Heart left ventricle (tissue), 16 donors: ENCODE data around the gene SMIM12. TPM values are rescaled to one million over a fixed set of nuclear protein-coding genes. Genes with fewer than 3 reads are reported as not detected.

Source experiments
- ATAC-seq, 4 donors: fragments of 200-7000 bp; cut with Tn5 transposase; one replicate each; pipeline ENCODE4 v1.9.1; 2020 to 2022; ENCODE audit warnings: moderate library complexity in 4 of 4, mild to moderate bottlenecking in 3 of 4, moderate number of reproducible peaks in 1 of 4
- DNase-seq, 5 donors: peaks; one replicate each; pipeline ENCODE4 v3.0.0-alpha.2; 2020
- H3K27ac ChIP-seq, 12 donors: fragments of 200-600 bp; sonication (generic) in 4 of 12; one replicate each; pipeline versions ENCODE4 v1.5.0 to v1.8.0; 2016 to 2022; ENCODE audit warnings: mild to moderate bottlenecking in 2 of 12
- H3K27me3 ChIP-seq, 9 donors: fragments of 200-600 bp; sonication (generic) in 2 of 9; one replicate each; pipeline versions ENCODE4 v1.5.1 to v1.8.0; 2016 to 2022; ENCODE audit warnings: mild to moderate bottlenecking in 3 of 9
- H3K36me3 ChIP-seq, 9 donors: fragments of 200-600 bp; sonication (generic) in 2 of 9; one replicate each; pipeline versions ENCODE4 v1.5.0 to v1.8.0; 2018 to 2022; ENCODE audit warnings: mild to moderate bottlenecking in 2 of 9
- H3K4me1 ChIP-seq, 12 donors: fragments of 200-600 bp; sonication (generic) in 4 of 12; one replicate each; pipeline versions ENCODE4 v1.5.0 to v1.8.0; 2016 to 2022; ENCODE audit warnings: mild to moderate bottlenecking in 3 of 12
- H3K4me3 ChIP-seq, 12 donors: fragments of 200-600 bp; sonication (generic) in 4 of 12; one replicate each; pipeline versions ENCODE4 v1.5.0 to v1.8.0; 2017 to 2022; ENCODE audit warnings: mild to moderate bottlenecking in 9 of 12, moderate library complexity in 4 of 12
- H3K9me3 ChIP-seq, 12 donors: fragments of 200-600 bp; sonication (generic) in 4 of 12; one replicate each; pipeline versions ENCODE4 v1.5.0 to v1.8.0; 2016 to 2022; ENCODE audit warnings: mild to moderate bottlenecking in 1 of 12
- CTCF ChIP-seq, 12 donors: fragments of 200-600 bp; sonication (generic) in 4 of 12; IDR thresholded peaks; one replicate each; pipeline versions ENCODE4 v1.5.0 to v1.8.0; 2018 to 2022; ENCODE audit warnings: antibody characterized with exemption in 12 of 12, mild to moderate bottlenecking in 5 of 12
- POLR2A ChIP-seq, 2 donors: fragments of 450-650 bp; IDR thresholded peaks; one replicate each; pipeline ENCODE4 v1.6.1; 2017; ENCODE audit warnings: antibody characterized with exemption in 2 of 2, mild to moderate bottlenecking in 2 of 2, moderate library complexity in 2 of 2
- WGBS, 4 donors: extraction: QIAGEN DNeasy Blood & Tissue Kit in 2 of 4; methylation state at CpG; one replicate each; pipeline versions ENCODE4 v1.1.5 to v1.1.7; 2013 to 2018; 5-methylcytosine and 5-hydroxymethylcytosine counted together
- intact Hi-C, 10 donors: fragments of 100-400 bp; cut with DNase I; formaldehyde crosslinking; loops; one replicate each; pipeline versions ENCODE4 v1.11.1 to v1.14.2; 2022
- polyA plus RNA-seq, 2 donors: library from polyadenylated mRNA; stranded (reverse); fragments of 200-250 nt; gene quantifications; one replicate each; pipeline ENCODE4 v1.2.3, GENCODE V29; 2013
- total RNA-seq, 9 donors: library from RNA; depleted of rRNA in 2 of 9; stranded (reverse); fragments of >200 nt in 2 of 9; fragmentation: NEBNext Ultra II Directional in 3 of 9; extraction: Animal tissue kit (Norgen Biotek cat#: 25700) in 3 of 9; gene quantifications; one replicate each; pipeline versions ENCODE4 v1.1.0 to v1.2.4, GENCODE V29; 2016 to 2023
- donor health status: ischemic (EF 13 %, LVEDD 7.1; RV severe dilation, severe dysfunction).
- donor health status: healthy with polysubstance abuse.
- donor health status: DM: no; HTN: yes; CAD: no.
- donor health status: DM: no; HTN: no; CAD: no.
- donor health status: ischemic (EF 25% LVEDD 6.9; RV normal size, moderate dysfunction).
- donor health status: ischemic (EF 25% LVEDD 5.7; RV mildly dilated, moderate dysfunction).
- donor health status: healthy.
- donor health status: DM: yes; HTN: yes; CAD: no.
- donor health status: ischemic (EF 35%, LVEDD 5.7; RV mildly dilated, moderate dysfunction).
- donor health status: nonischemic (EF 11% LVEDD 7.7; RV severe dilation, severe dysfunction).
- donor health status: DM: yes; HTN: yes; CAD: no.
- donor health status: PGD.
- donor health status: ischemic (EF 29% LVEDD 5.4; RV normal size, mild dysfunction).
- donor health status: nonischemic (EF 23%, LVEDD 6.1; RV moderate dilation, normal function).

SMIM12 gene
- total and polyA plus RNA-seq, 11 donors: 16.1 to 98.5 (median 37.8) TPM

GRCh38 chr1:34899471-34899870 lies 39.9 kb upstream of the SMIM12 start:
- Histone ChIP-seq H3K4me1 (peaks cover 0 to 8% (median 0%) of the 10 kb centered on the region in 12 donors), H3K9me3 (no peaks in the 10 kb centered on the region), H3K27me3 (peaks cover 0 to 7% (median 0%) of the 10 kb centered on the region in 9 donors), H3K4me3 (no peak overlapping the region), H3K36me3 (no peaks in the 10 kb centered on the region), H3K27ac (no peak overlapping the region)
- TF ChIP-seq CTCF (IDR thresholded peaks at IDR 0.05) (no peak), POLR2A (IDR thresholded peaks at IDR 0.05) (no peak)
- WGBS, 4 donors: 84 to 87% (median 86%) methylated on average over 4 of the region's 4 CpGs
- ATAC-seq (no peak), DNase-seq (no peak)
- intact Hi-C loops: no loop called here

GRCh38 chr1:34898330-34898761 lies 38.8 kb upstream of the SMIM12 start:
- DNase-seq: no peak
- Histone ChIP-seq H3K36me3 (no peaks in the 10 kb centered on the region), H3K27ac (no peak overlapping the region), H3K9me3 (peaks cover 0 to 7% (median 1%) of the 10 kb centered on the region in 12 donors), H3K4me3 (no peak overlapping the region), H3K27me3 (peaks cover 0 to 7% (median 0%) of the 10 kb centered on the region in 9 donors), H3K4me1 (peaks cover 0 to 8% (median 0%) of the 10 kb centered on the region in 12 donors)
- TF ChIP-seq CTCF (IDR thresholded peaks at IDR 0.05) (no peak), POLR2A (IDR thresholded peaks at IDR 0.05) (no peak)
- intact Hi-C loops: no loop called here
- peak in 1 of 4 donors; percentile 34 for ATAC-seq
- WGBS, 4 donors: 8 to 14% (median 14%) methylated on average over 2 of the region's 2 CpGs

GRCh38 chr1:34896612-34897011 lies 37.1 kb upstream of the SMIM12 start:
- Histone ChIP-seq H3K9me3 (peaks cover 0 to 23% (median 12%) of the 10 kb centered on the region in 12 donors), H3K27me3 (peaks cover 0 to 7% (median 0%) of the 10 kb centered on the region in 9 donors), H3K27ac (no peak overlapping the region), H3K4me1 (peaks cover 0 to 8% (median 0%) of the 10 kb centered on the region in 12 donors), H3K36me3 (no peaks in the 10 kb centered on the region), H3K4me3 (no peak overlapping the region)
- DNase-seq (no peak), ATAC-seq (no peak)
- intact Hi-C loops: no loop called here
- no peak for TF ChIP-seq CTCF (IDR thresholded peaks at IDR 0.05)
- no peak for TF ChIP-seq POLR2A (IDR thresholded peaks at IDR 0.05)
- WGBS, 4 donors: 60 to 71% (median 66%) methylated on average over 1 of the region's 1 CpG

GRCh38 chr1:34889705-34890104 lies 30.2 kb upstream of the SMIM12 start:
- no peak for DNase-seq
- Histone ChIP-seq H3K36me3 (no peaks in the 10 kb centered on the region), H3K4me1 (peaks cover 0 to 15% (median 2%) of the 10 kb centered on the region in 12 donors), H3K27me3 (peaks cover 13 to 32% (median 22%) of the 10 kb centered on the region in 9 donors), H3K4me3 (no peak overlapping the region), H3K27ac (no peak overlapping the region), H3K9me3 (peaks cover 0 to 27% (median 12%) of the 10 kb centered on the region in 12 donors)
- TF ChIP-seq CTCF (IDR thresholded peaks at IDR 0.05) (no peak), POLR2A (IDR thresholded peaks at IDR 0.05) (no peak)
- WGBS, 4 donors: 35 to 54% (median 49%) methylated on average over 4 of the region's 4 CpGs
- no peak for ATAC-seq
- intact Hi-C loops: no loop called here
